Measurements from ENCODE around the gene BIRC2.

- TF ChIP-seq CTCF (conservative IDR thresholded peaks at IDR 0.05; ENCODE audit: low read depth, low read length) (no peak), EZH2phosphoT487 (IDR thresholded peaks at IDR 0.05; ENCODE audit: borderline replicate concordance, low read length) (no peak)
These were observed 74.2 kb downstream of the BIRC2 start for GRCh38 chr11:102421261-102421660.
